H1 (cell line): ENCODE results near the gene RGS14. TPM values are rescaled to one million over a fixed set of nuclear protein-coding genes. Genes with fewer than 3 reads are reported as not detected.

Experiments used
- CTCF ChIA-PET: fragments of 300-600 bp; sonication (Branson Sonifier 250); formaldehyde crosslinking; loops from one replicate; lab custom pipeline; 2021; ENCODE audit not compliant: partially characterized antibody; lab: Charles Lee
- POLR2A ChIA-PET: fragments of 300-600 bp; sonication (Branson Sonifier 250); formaldehyde crosslinking; loops from one replicate; lab custom pipeline; 2021; ENCODE audit warnings: inconsistent platforms; ENCODE audit not compliant: partially characterized antibody; lab: Charles Lee
- DNase-seq, 2 experiments: peaks; one replicate each; pipeline versions ENCODE4 v3.0.0 to v3.0.0-alpha.2; 2010 to 2022; ENCODE audit warnings: low spot score in 2 of 2, low read depth in 1 of 2, mixed read lengths in 1 of 2
- FAIRE-seq: peaks from 2 replicates; lab custom pipeline; 2011; peaks lifted over from hg19 to GRCh38; lab: Jason Lieb, UNC
- H2AFZ ChIP-seq: 2 replicates; pipeline ENCODE4 v1.8.1; 2012; ENCODE audit warnings: low read length, inconsistent platforms
- H2AK5ac ChIP-seq: 2 replicates; pipeline ENCODE4 v1.6.1; 2013; ENCODE audit warnings: low read depth, low read length
- H2BK120ac ChIP-seq: replicated peaks from 2 replicates; pipeline ENCODE3; 2013; ENCODE audit warnings: low read depth, low read length, inconsistent platforms
- H2BK12ac ChIP-seq: 2 replicates; pipeline ENCODE4 v1.6.1; 2013; ENCODE audit warnings: low read depth, low read length
- H2BK15ac ChIP-seq: 2 replicates; pipeline ENCODE4 v1.6.1; 2013; ENCODE audit warnings: low read length
- H2BK20ac ChIP-seq: 2 replicates; pipeline ENCODE4 v1.6.1; 2013; ENCODE audit warnings: low read length
- H2BK5ac ChIP-seq: 2 replicates; pipeline ENCODE4 v1.6.1; 2013; ENCODE audit warnings: low read depth, low read length
- H3K14ac ChIP-seq: 2 replicates; pipeline ENCODE4 v1.6.1; 2013; ENCODE audit warnings: inconsistent platforms; ENCODE audit not compliant: insufficient read length
- H3K18ac ChIP-seq: 2 replicates; pipeline ENCODE4 v1.6.1; 2013; ENCODE audit warnings: low read length; ENCODE audit errors: extremely low read depth
- H3K23ac ChIP-seq: 2 replicates; pipeline ENCODE4 v1.6.1; 2013; ENCODE audit warnings: inconsistent platforms; ENCODE audit not compliant: insufficient read length
- H3K23me2 ChIP-seq: 2 replicates; pipeline ENCODE4 v1.6.1; 2013; ENCODE audit warnings: low read depth, low read length
- H3K27ac ChIP-seq: 2 replicates; pipeline ENCODE4 v1.6.1; 2011; ENCODE audit warnings: low read depth, low read length, inconsistent platforms
- H3K27me3 ChIP-seq, 4 experiments: replicated peaks in 1 of 4; 1 replicate in 1 of 4; 2 replicates in 3 of 4; pipeline versions ENCODE4 v1.6.1 to v1.8.1; 2011 to 2013; ENCODE audit warnings: low read length in 3 of 4, mild to moderate bottlenecking in 3 of 4, inconsistent platforms in 2 of 4, mixed read lengths in 2 of 4, moderate library complexity in 1 of 4; ENCODE audit not compliant: control insufficient read depth in 3 of 4, insufficient read depth in 3 of 4; ENCODE audit errors: extremely low read depth in 1 of 4
- H3K36me3 ChIP-seq, 4 experiments: 2 replicates each; pipeline versions ENCODE4 v1.6.1 to v1.8.1; 2011 to 2013; ENCODE audit warnings: mild to moderate bottlenecking in 4 of 4, low read length in 3 of 4, moderate library complexity in 2 of 4, control low read depth in 1 of 4, inconsistent platforms in 1 of 4; ENCODE audit not compliant: insufficient read depth in 4 of 4, control insufficient read depth in 2 of 4
- H3K4ac ChIP-seq: replicated peaks from 2 replicates; pipeline ENCODE3; 2013; ENCODE audit warnings: low read length, low read depth, mixed read lengths, inconsistent platforms; ENCODE audit not compliant: insufficient read length
- H3K4me1 ChIP-seq, 4 experiments: replicated peaks in 1 of 4; 1 replicate in 1 of 4; 2 replicates in 3 of 4; pipeline versions ENCODE4 v1.6.1 to v1.8.1; 2011 to 2013; ENCODE audit warnings: low read length in 3 of 4, inconsistent platforms in 2 of 4, mixed read lengths in 1 of 4; ENCODE audit not compliant: insufficient read depth in 4 of 4, control insufficient read depth in 3 of 4
- H3K4me2 ChIP-seq, 2 experiments: 2 replicates each; pipeline versions ENCODE4 v1.6.1 to v1.8.1; 2011 to 2013; ENCODE audit warnings: low read depth in 2 of 2, low read length in 2 of 2, control low read depth in 1 of 2, inconsistent platforms in 1 of 2, mild to moderate bottlenecking in 1 of 2; ENCODE audit not compliant: insufficient read depth in 1 of 2
- H3K4me3 ChIP-seq, 4 experiments: fragments of 200-600, 300-600 bp in 1 of 4; sonication (generic), shearing (Covaris generic), sonication (Bioruptor Twin) in 1 of 4; 2 replicates each; pipeline versions ENCODE4 v1.5.1 to v1.8.1; 2011 to 2016; ENCODE audit warnings: low read length in 4 of 4, low read depth in 3 of 4, control low read depth in 2 of 4, inconsistent platforms in 2 of 4, mild to moderate bottlenecking in 2 of 4, mixed read lengths in 1 of 4, moderate library complexity in 1 of 4; ENCODE audit not compliant: insufficient read depth in 2 of 4; ENCODE audit errors: extremely low read depth in 1 of 4
- H3K56ac ChIP-seq: replicated peaks from 2 replicates; pipeline ENCODE3; 2013; ENCODE audit warnings: low read depth, mild to moderate bottlenecking, mixed read lengths, low read length, inconsistent platforms; ENCODE audit not compliant: insufficient read length
- H3K79me1 ChIP-seq: 2 replicates; pipeline ENCODE4 v1.6.1; 2013; ENCODE audit warnings: low read depth, low read length, control low read depth
- H3K79me2 ChIP-seq, 2 experiments: 2 replicates each; pipeline versions ENCODE4 v1.6.1 to v1.8.1; 2012 to 2013; ENCODE audit warnings: low read length in 2 of 2, mild to moderate bottlenecking in 2 of 2, inconsistent platforms in 1 of 2; ENCODE audit not compliant: insufficient read depth in 2 of 2, control insufficient read depth in 1 of 2
- H3K9ac ChIP-seq, 4 experiments: replicated peaks in 1 of 4; 1 replicate in 1 of 4; 2 replicates in 3 of 4; pipeline versions ENCODE4 v1.6.1 to v1.8.1; 2011 to 2013; ENCODE audit warnings: low read depth in 3 of 4, low read length in 3 of 4, control low read depth in 2 of 4, mild to moderate bottlenecking in 2 of 4, moderate library complexity in 2 of 4, inconsistent platforms in 1 of 4; ENCODE audit errors: extremely low read depth in 1 of 4
- H3K9me3 ChIP-seq, 2 experiments: 2 replicates each; pipeline versions ENCODE4 v1.6.1 to v1.8.1; 2012 to 2013; ENCODE audit warnings: mild to moderate bottlenecking in 2 of 2, moderate library complexity in 2 of 2, control low read depth in 1 of 2, inconsistent platforms in 1 of 2, low read depth in 1 of 2, low read length in 1 of 2, mixed read lengths in 1 of 2; ENCODE audit not compliant: insufficient read depth in 2 of 2
- H4K20me1 ChIP-seq, 2 experiments: replicated peaks in 1 of 2; 2 replicates each; pipeline versions ENCODE3 to v1.8.1; 2011 to 2013; ENCODE audit warnings: inconsistent platforms in 2 of 2, low read length in 2 of 2, mild to moderate bottlenecking in 1 of 2; ENCODE audit not compliant: insufficient read depth in 2 of 2, control insufficient read depth in 1 of 2
- H4K5ac ChIP-seq: 2 replicates; pipeline ENCODE4 v1.6.1; 2013; ENCODE audit warnings: low read length, low read depth, mixed read lengths, inconsistent platforms; ENCODE audit not compliant: insufficient read length
- H4K8ac ChIP-seq: 2 replicates; pipeline ENCODE4 v1.8.0; 2013; ENCODE audit warnings: mild to moderate bottlenecking, moderate library complexity, low read length, inconsistent platforms; ENCODE audit not compliant: insufficient read depth; ENCODE audit errors: extremely low read depth
- H4K91ac ChIP-seq: replicated peaks from 2 replicates; pipeline ENCODE3; 2013; ENCODE audit warnings: low read length, mixed read lengths, inconsistent platforms; ENCODE audit not compliant: insufficient read length
- ASH2L ChIP-seq: fragments of 200-600, 300-600 bp; sonication (generic); IDR thresholded peaks from one replicate; pipeline ENCODE4 v1.7.1; 2017; ENCODE audit warnings: low read length
- CREB1 ChIP-seq: IDR thresholded peaks from 2 replicates; pipeline ENCODE4 v1.6.1; 2012; ENCODE audit warnings: inconsistent platforms
- CTCF ChIP-seq, 3 experiments: IDR thresholded peaks; 1 replicate in 2 of 3; 2 replicates in 1 of 3; pipeline versions ENCODE4 v1.5.1 to v1.6.1; 2011; ENCODE audit warnings: low read length in 3 of 3, mild to moderate bottlenecking in 3 of 3, inconsistent platforms in 2 of 3, low read depth in 1 of 3, moderate library complexity in 1 of 3; ENCODE audit not compliant: insufficient read depth in 1 of 3; ENCODE audit errors: control extremely low read depth in 1 of 3
- RFX5 ChIP-seq: IDR thresholded peaks from 2 replicates; pipeline ENCODE4 v1.6.1; 2011; ENCODE audit warnings: low read depth, low read length, improper control_type of control experiment, borderline replicate concordance
- SAP30 ChIP-seq: fragments of 300-600 bp; sonication (generic); IDR thresholded peaks from 2 replicates; pipeline ENCODE4 v1.7.1; 2012; ENCODE audit warnings: low read length, moderate library complexity, mild to moderate bottlenecking, inconsistent platforms; ENCODE audit not compliant: insufficient read depth, insufficient replicate concordance
- SIN3A ChIP-seq, 2 experiments: IDR thresholded peaks in 1 of 2; conservative IDR thresholded peaks in 1 of 2; 2 replicates each; pipeline ENCODE4 v1.6.1; 2011 to 2012; ENCODE audit warnings: low read length in 2 of 2, improper control_type of control experiment in 1 of 2, low read depth in 1 of 2, mild to moderate bottlenecking in 1 of 2
- SP1 ChIP-seq: IDR thresholded peaks from 2 replicates; pipeline ENCODE4 v1.6.1; 2011; ENCODE audit warnings: low read depth, low read length
- TAF1 ChIP-seq: IDR thresholded peaks from 2 replicates; pipeline ENCODE4 v1.6.1; 2011; ENCODE audit warnings: mild to moderate bottlenecking, low read depth, low read length
- WGBS, 2 experiments: shearing (Covaris generic) in 1 of 2; methylation state at CpG; one replicate each; pipeline versions ENCODE4 v1.1.6 to v1.1.7; 2013 to 2015; ENCODE audit warnings: low lambda C conversion rate in 2 of 2, mixed read lengths in 2 of 2, inconsistent platforms in 1 of 2, low coverage in 1 of 2, missing lambda C conversion rate in 1 of 2; ENCODE audit not compliant: insufficient replicate concordance in 2 of 2, insufficient coverage in 1 of 2, insufficient read length in 1 of 2; ENCODE audit errors: extremely low coverage in 1 of 2, missing lambda C conversion rate in 1 of 2; 5-methylcytosine and 5-hydroxymethylcytosine counted together
- polyA plus RNA-seq, 7 experiments: library from polyadenylated mRNA; depleted of rRNA in 3 of 7; stranded (reverse) in 5 of 7; unstranded in 2 of 7; fragments of >200 nt in 5 of 7; fragments of 200-250 nt in 2 of 7; gene quantifications; 1 replicate in 5 of 7; 2 replicates in 1 of 7; 4 replicates in 1 of 7; pipeline versions ENCODE4 v1.2.1 to v1.2.3, GENCODE V29; 2011 to 2013; ENCODE audit warnings: missing spikeins in 2 of 7, mixed read lengths in 2 of 7
- total RNA-seq: library from RNA; stranded (reverse); fragmentation: NEBNext Ultra II Directional; extraction: Animal tissue kit (Norgen Biotek cat#: 25700); gene quantifications from 2 replicates; pipeline ENCODE4 v1.2.1, GENCODE V29; 2021

RGS14 gene
- total and polyA plus RNA-seq, 2 of the 8 experiments (the other 6 are each of a cell fraction or from before 2014, with no cell fraction given) = 24.4 to 46.1 TPM

GRCh38 chr5:177312649-177313181, 45.0 kb upstream of the RGS14 start:
- Histone ChIP-seq H3K4me3 (peak overlapping the region; percentile 35 to 68 (median 60)), H3K18ac (peak overlapping the region; percentile 42), H3K4ac (peak overlapping the region; percentile 45), H2BK15ac (peak overlapping the region; percentile 24; the same call in 1 of the 2 replicates), H2AK5ac (no peak overlapping the region), H2BK12ac (peak overlapping the region; percentile 3; the same call in 1 of the 2 replicates), H2BK20ac (no peak overlapping the region), H3K36me3 (no peaks in the 10 kb centered on the region; a peak in 2 of 8 replicates), H4K91ac (peak overlapping the region; percentile 5), H3K14ac (no peak overlapping the region), H3K27me3 (no peaks in the 10 kb centered on the region), H3K56ac (peak overlapping the region; percentile 1), H3K23me2 (peaks cover 11% of the 10 kb centered on the region), H4K20me1 (peaks cover 0 to 8% of the 10 kb centered on the region in 2 experiments), H4K8ac (peak overlapping the region; percentile 29; the same call in 1 of the 2 replicates), H3K4me2 (peak overlapping the region; percentile 96 to 97), H3K79me2 (no peaks in the 10 kb centered on the region), H3K9ac (peak overlapping the region in 3 of 4 experiments; percentile 43 to 61 (median 50); a peak in 6 of 7 replicates), H4K5ac (peak overlapping the region; percentile 24), H3K27ac (peak overlapping the region; percentile 16; the same call in 1 of the 2 replicates), H3K9me3 (no peaks in the 10 kb centered on the region), H2AFZ (0 out of 2 replicates have a peak overlapping the region, but pooled peaks have one; percentile 11), H2BK120ac (no peak overlapping the region), H2BK5ac (0 out of 2 replicates have a peak overlapping the region, but pooled peaks have one; percentile 6), H3K79me1 (no peaks in the 10 kb centered on the region), H3K23ac (no peak overlapping the region), H3K4me1 (peaks cover 0 to 19% (median 14%) of the 10 kb centered on the region in 4 experiments; a peak in 6 of 7 replicates)
- DNase-seq (no peak), FAIRE-seq (no peak)
- 20% methylated on average over 19 of the region's 19 CpGs; no CpG with 5 or more reads in 1 of the 2 experiments for WGBS, 2 experiments
- ChIA-PET CTCF (interaction anchor here (0.6 to 16.6 kb wide), 10 partner anchors 13 to 145 kb away, joined by 3 to 251 read pairs (median 4); no protein-coding TSS in a partner anchor), POLR2A (interaction anchor here (0.6 to 6.0 kb wide), 19 partner anchors 11 to 199 kb away, joined by 3 to 26 read pairs (median 4); partner anchors contain the start of genes LMAN2, NSD1, PRELID1 and RAB24)
- TF ChIP-seq CREB1 (0 out of 2 replicates have a peak, but pooled peaks have one; percentile 19), SAP30 (peak; percentile 61), CTCF (IDR thresholded peaks at IDR 0.05; ENCODE audit: control extremely low read depth in 1 of 3, insufficient read depth in 1 of 3, low read depth in 1 of 3, low read length in 3 of 3) (peak in 2 of 3 experiments; percentile 5 to 13; a peak in 1 of 4 replicates), TAF1 (0 out of 2 replicates have a peak, but pooled peaks have one; percentile 15), ASH2L (peak; percentile 43), RFX5 (no peak), SIN3A (conservative IDR thresholded peaks at IDR 0.05 in 1 of 2, IDR thresholded peaks at IDR 0.05 in 1 of 2; ENCODE audit: low read depth in 1 of 2, low read length in 2 of 2) (peak; percentile 1 to 58; a peak in 1 of 4 replicates), SP1 (no peak)
